ENCODE data around the gene C21orf58. TPM values are rescaled to one million over a fixed set of nuclear protein-coding genes. Genes with fewer than 3 reads are reported as not detected.
A peak's percentile ranks its signal among the peaks of the same experiment; 100 is the strongest.

The C21orf58 gene
- total RNA-seq, 1 experiment from 2014 or later: 20.3 TPM

GRCh38 chr21:46287541-46287940 lies 36.1 kb downstream of the C21orf58 start:
- no peak for DNase-seq (ENCODE audit: low read depth in 1 of 2, low spot score in 2 of 2)
- H3K27ac ChIP-seq: no peak overlapping the region
- H3K4me1 ChIP-seq (replicated peaks): peaks cover 26% of the 10 kb centered on the region
- H3K36me3 ChIP-seq: peaks cover 50% of the 10 kb centered on the region
- H3K9me3 ChIP-seq (replicated peaks): no peaks in the 10 kb centered on the region
- H3K4me3 ChIP-seq: no peak overlapping the region
- H3K27me3 ChIP-seq (replicated peaks): no peaks in the 10 kb centered on the region

- H3K27me3 ChIP-seq (replicated peaks): no peaks in the 10 kb centered on the region
- H3K4me3 ChIP-seq: peak overlapping the region; percentile 98
- H3K27ac ChIP-seq: peak overlapping the region; percentile 86
- DNase-seq (ENCODE audit: low read depth in 1 of 2, low spot score in 2 of 2): no peak
- peaks cover 53% of the 10 kb centered on the region for H3K36me3 ChIP-seq
- H3K4me1 ChIP-seq (replicated peaks): peaks cover 26% of the 10 kb centered on the region
- no peaks in the 10 kb centered on the region for H3K9me3 ChIP-seq (replicated peaks)
Observed at GRCh38 chr21:46286648-46287002, 37.0 kb downstream of the C21orf58 start.

DNA sequence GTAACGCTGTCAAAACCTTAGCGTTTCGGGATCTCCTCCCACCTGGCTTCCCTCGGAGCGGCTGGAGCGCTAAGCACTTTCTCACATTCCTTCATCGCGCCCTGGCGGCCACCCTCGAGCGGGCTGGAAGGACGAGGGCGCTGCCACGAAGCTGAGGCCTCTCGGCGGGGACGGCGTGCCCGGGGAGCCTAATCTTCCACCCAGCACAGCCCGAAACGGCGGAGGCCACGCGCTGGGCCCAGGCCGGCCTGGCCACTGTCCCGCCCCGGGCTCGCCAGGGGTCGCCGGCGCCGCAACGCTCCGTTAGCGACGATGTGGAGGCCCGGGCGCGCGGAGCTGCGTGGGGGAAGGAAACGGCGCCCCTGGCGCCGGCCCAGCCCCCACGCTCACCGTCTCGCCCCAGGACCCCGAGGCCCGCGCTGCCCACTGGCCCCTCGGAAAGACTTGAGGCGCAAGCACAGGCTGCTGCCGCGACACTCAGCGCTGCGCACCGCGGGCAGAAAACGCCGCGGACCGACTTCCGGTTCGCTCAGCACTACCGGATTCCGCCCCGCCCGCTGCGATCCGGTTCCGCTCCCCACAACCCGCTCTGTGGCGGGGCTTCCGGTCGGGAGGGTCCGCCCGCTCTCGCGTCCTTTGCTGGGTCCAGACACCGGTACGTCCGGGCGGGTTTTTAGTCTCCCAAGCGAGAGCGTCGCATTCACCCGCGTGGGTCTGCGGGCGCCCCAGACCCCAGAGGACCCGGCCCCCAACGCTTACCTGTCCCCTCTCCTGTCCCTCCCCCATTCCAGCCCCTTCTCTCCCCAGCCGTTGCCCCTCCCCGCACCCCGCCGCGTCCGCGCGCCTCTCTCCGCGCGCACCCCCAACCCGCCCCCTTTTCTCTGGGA lies 37.7 kb downstream of the C21orf58 start, which contains the start of gene YBEY:
Gene YBEY (plus strand): TSS at position 582 of the 887 bp plus-strand sequence. CDS start 572 bp downstream, outside the sequence.
- Histone ChIP-seq H3K36me3 (peaks cover 53% of the 10 kb centered on the region), H3K4me1 (replicated peaks) (peaks cover 26% of the 10 kb centered on the region), H3K9me3 (replicated peaks) (no peaks in the 10 kb centered on the region), H3K27me3 (replicated peaks) (no peaks in the 10 kb centered on the region), H3K4me3 (peak within 1 kb of the TSS; percentile 98), H3K27ac (peak within 1 kb of the TSS; percentile 86)
- DNase-seq (ENCODE audit: low read depth in 1 of 2, low spot score in 2 of 2): peak; percentile 90 to 93

DNA sequence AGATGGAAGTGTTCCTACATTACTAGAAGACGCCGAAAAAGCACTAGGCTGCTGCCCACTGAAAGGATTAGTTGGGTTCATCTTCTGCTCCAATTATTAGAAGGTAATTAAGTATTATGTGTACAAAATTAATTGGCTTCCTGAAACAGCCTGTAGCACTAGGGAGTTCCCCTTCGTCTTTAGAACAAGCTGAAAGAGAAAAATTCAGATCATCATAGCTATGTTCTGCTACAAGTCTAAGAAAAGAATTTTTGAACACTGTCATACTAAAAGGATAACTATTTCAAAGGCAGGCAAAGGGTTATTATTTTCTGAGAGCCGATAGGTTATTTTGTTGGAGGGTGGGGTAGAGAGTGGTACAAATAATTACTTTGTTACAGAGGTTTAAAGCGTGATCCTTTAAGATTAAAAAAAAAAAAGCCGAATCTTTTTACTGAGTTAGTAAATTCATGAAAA lies 38.4 kb downstream of the C21orf58 start, which contains the start of gene MCM3AP:
Gene MCM3AP (minus strand): TSS at position 406 of the 456 bp plus-strand sequence. CDS start 325 bp downstream, at position 81.
- Histone ChIP-seq H3K36me3 (peaks cover 61% of the 10 kb centered on the region), H3K4me3 (peak within 1 kb of the TSS; percentile 98)

DNA sequence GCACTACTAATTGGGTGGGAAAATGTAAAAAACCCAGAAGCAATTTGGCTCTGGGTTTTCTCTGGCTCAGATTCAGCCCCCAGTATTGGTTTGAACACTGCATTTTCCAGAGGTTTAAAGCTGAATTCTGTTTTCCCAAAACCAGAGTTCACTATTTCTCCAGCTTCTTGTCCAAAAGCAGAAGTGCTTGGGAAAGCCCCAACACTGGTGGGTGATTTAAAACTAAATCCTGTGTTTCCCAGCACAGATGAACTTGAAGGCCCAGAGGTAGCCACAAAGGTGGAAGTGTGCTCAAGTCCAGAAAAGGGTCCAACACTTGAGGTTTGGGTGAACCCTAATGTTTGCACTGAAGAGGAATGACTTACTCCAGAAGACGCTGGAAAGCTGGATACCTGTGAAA lies 38.9 kb downstream of the C21orf58 start:
- Histone ChIP-seq H3K27me3 (replicated peaks) (no peaks in the 10 kb centered on the region), H3K9me3 (replicated peaks) (no peaks in the 10 kb centered on the region), H3K4me3 (peak overlapping the region; percentile 98), H3K27ac (no peak overlapping the region), H3K36me3 (peaks cover 66% of the 10 kb centered on the region), H3K4me1 (replicated peaks) (peaks cover 26% of the 10 kb centered on the region)
- DNase-seq (ENCODE audit: low read depth in 1 of 2, low spot score in 2 of 2): no peak

More for the DNA sequence above, 38.4 kb downstream of the C21orf58 start, which contains the start of gene MCM3AP:
- no peaks in the 10 kb centered on the region for H3K9me3 ChIP-seq (replicated peaks)
- H3K27ac ChIP-seq: peak within 1 kb of the TSS; percentile 86
- peaks cover 26% of the 10 kb centered on the region for H3K4me1 ChIP-seq (replicated peaks)
- no peaks in the 10 kb centered on the region for H3K27me3 ChIP-seq (replicated peaks)
- DNase-seq (ENCODE audit: low read depth in 1 of 2, low spot score in 2 of 2): no peak

- H3K27ac ChIP-seq: no peak overlapping the region
- H3K36me3 ChIP-seq: peaks cover 72% of the 10 kb centered on the region
- DNase-seq (ENCODE audit: low read depth in 1 of 2, low spot score in 2 of 2): no peak
- H3K27me3 ChIP-seq (replicated peaks): no peaks in the 10 kb centered on the region
- no peak overlapping the region for H3K4me3 ChIP-seq
- peaks cover 26% of the 10 kb centered on the region for H3K4me1 ChIP-seq (replicated peaks)
- H3K9me3 ChIP-seq (replicated peaks): no peaks in the 10 kb centered on the region
Observed at GRCh38 chr21:46284077-46284644, 39.5 kb downstream of the C21orf58 start.

- no peaks in the 10 kb centered on the region for H3K4me1 ChIP-seq (replicated peaks)
- no peaks in the 10 kb centered on the region for H3K9me3 ChIP-seq (replicated peaks)
- DNase-seq (ENCODE audit: low read depth in 1 of 2, low spot score in 2 of 2): no peak
- H3K4me3 ChIP-seq: no peak overlapping the region
- peaks cover 98% of the 10 kb centered on the region for H3K36me3 ChIP-seq
- H3K27ac ChIP-seq: no peak overlapping the region
- H3K27me3 ChIP-seq (replicated peaks): no peaks in the 10 kb centered on the region
Observed at GRCh38 chr21:46274797-46275390, 48.8 kb downstream of the C21orf58 start.

GRCh38 chr21:46273341-46273740 lies 50.3 kb downstream of the C21orf58 start:
- peaks cover 97% of the 10 kb centered on the region for H3K36me3 ChIP-seq

GRCh38 chr21:46269466-46269865 lies 54.2 kb downstream of the C21orf58 start:
- Histone ChIP-seq H3K9me3 (replicated peaks) (no peaks in the 10 kb centered on the region), H3K27ac (no peak overlapping the region), H3K36me3 (peaks cover 99% of the 10 kb centered on the region), H3K4me3 (no peak overlapping the region), H3K27me3 (replicated peaks) (no peaks in the 10 kb centered on the region), H3K4me1 (replicated peaks) (no peaks in the 10 kb centered on the region)
- DNase-seq (ENCODE audit: low read depth in 1 of 2, low spot score in 2 of 2): no peak

More at GRCh38 chr21:46273341-46273740, 50.3 kb downstream of the C21orf58 start:
- Histone ChIP-seq H3K9me3 (replicated peaks) (no peaks in the 10 kb centered on the region), H3K4me3 (no peak overlapping the region), H3K27ac (no peak overlapping the region), H3K27me3 (replicated peaks) (no peaks in the 10 kb centered on the region), H3K4me1 (replicated peaks) (no peaks in the 10 kb centered on the region)
- DNase-seq (ENCODE audit: low read depth in 1 of 2, low spot score in 2 of 2): no peak

GRCh38 chr21:46268371-46268770 lies 55.3 kb downstream of the C21orf58 start:
- H3K4me3 ChIP-seq: no peak overlapping the region
- peaks cover 97% of the 10 kb centered on the region for H3K36me3 ChIP-seq
- H3K4me1 ChIP-seq (replicated peaks): no peaks in the 10 kb centered on the region
- no peaks in the 10 kb centered on the region for H3K9me3 ChIP-seq (replicated peaks)
- H3K27ac ChIP-seq: no peak overlapping the region
- no peaks in the 10 kb centered on the region for H3K27me3 ChIP-seq (replicated peaks)
- no peak for DNase-seq (ENCODE audit: low read depth in 1 of 2, low spot score in 2 of 2)

DNA sequence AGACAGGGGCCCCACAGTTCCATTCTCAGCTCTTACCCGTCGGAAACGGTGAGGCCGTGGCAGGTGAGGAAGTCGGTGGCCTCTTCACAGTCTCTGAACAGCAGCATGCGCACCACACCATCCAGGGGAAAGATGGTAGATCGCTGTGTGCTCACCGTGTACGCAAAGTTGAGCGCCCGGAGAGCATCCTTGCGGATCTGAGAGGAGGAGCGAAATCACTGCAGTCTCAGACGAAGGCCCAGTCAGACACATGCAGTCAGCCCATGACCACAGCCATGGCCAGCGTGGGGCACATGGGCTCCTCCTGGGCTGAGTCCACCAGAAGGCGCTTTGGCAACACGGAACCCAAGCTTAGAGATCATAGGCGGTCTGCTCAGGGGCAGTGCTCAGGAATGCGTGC lies 56.7 kb downstream of the C21orf58 start:
- Histone ChIP-seq H3K4me3 (no peak overlapping the region), H3K9me3 (replicated peaks) (no peaks in the 10 kb centered on the region), H3K36me3 (peaks cover 92% of the 10 kb centered on the region), H3K27ac (no peak overlapping the region), H3K27me3 (replicated peaks) (no peaks in the 10 kb centered on the region), H3K4me1 (replicated peaks) (no peaks in the 10 kb centered on the region)
- no peak for DNase-seq (ENCODE audit: low read depth in 1 of 2, low spot score in 2 of 2)

DNA sequence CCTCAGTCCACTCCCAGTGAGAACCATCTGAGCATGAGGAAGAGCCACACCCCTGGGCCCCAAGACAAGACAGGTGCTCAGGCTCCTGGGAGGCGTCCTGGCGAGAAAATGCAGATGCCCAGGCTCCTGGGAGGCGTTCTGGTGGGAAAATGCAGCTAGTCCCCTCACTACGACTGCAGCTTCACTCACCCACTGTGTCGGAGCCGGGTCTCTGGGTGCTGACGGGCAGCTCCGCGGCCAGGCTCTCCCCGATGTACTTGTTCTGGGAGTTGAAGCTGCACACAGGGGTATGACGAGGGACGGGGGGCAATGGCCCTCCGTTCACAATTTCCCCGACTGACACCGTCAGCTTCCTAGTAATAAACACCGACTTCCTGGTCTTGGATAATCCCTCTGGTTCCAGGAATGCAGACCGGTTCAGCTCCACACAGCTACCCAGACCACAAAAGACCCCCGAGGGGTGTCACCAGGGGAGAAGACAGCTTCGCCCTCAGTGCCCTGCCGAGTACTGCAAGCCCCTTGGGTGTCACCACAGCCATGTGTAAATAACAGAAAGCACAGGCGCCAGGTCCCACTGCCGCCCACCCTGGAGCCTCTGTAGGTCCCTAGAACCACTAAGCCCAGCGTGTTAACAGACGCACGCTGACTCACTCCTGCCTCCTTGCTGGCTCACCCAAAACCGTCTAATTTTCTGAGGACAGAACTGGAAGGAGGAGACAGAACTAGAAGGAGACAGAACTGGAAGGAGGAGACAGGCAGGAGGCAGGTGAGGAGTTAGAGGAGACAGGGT lies 57.7 kb downstream of the C21orf58 start:
- peaks cover 90% of the 10 kb centered on the region for H3K36me3 ChIP-seq
- H3K4me3 ChIP-seq: no peak overlapping the region
- DNase-seq (ENCODE audit: low read depth in 1 of 2, low spot score in 2 of 2): no peak
- H3K4me1 ChIP-seq (replicated peaks): no peaks in the 10 kb centered on the region
- no peak overlapping the region for H3K27ac ChIP-seq
- no peaks in the 10 kb centered on the region for H3K27me3 ChIP-seq (replicated peaks)
- H3K9me3 ChIP-seq (replicated peaks): no peaks in the 10 kb centered on the region

DNA sequence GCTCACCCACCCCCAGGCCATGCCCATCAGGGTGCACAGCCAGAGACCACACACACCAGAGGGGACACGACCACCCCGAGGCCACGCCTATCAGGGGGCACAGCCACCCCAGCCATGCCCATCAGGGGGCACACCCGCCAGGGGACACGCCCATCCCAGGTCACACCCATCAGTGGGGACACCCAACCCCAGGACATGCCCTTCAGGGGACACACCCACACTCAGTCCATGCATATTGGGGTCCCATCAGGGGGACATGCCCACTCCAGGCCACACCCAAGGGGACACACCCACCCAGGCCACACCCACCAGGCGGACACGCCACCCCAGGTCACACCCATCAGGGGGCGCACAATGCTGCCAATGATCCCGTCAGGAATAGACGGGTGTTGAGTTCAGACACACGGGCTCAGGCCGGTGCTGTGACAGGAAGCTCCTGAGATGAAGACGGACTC lies 59.0 kb downstream of the C21orf58 start:
- Histone ChIP-seq H3K4me1 (replicated peaks) (no peaks in the 10 kb centered on the region), H3K4me3 (no peak overlapping the region), H3K27ac (no peak overlapping the region), H3K36me3 (peaks cover 90% of the 10 kb centered on the region), H3K27me3 (replicated peaks) (no peaks in the 10 kb centered on the region), H3K9me3 (replicated peaks) (no peaks in the 10 kb centered on the region)
- no peak for DNase-seq (ENCODE audit: low read depth in 1 of 2, low spot score in 2 of 2)

Measured in SJSA1 (cell line).